GM23338 (cell line): ENCODE measurements around the gene RASSF4. TPM values are rescaled to one million over a fixed set of nuclear protein-coding genes. Genes with fewer than 3 reads are reported as not detected.

Experiments used
- ATAC-seq: fragments of 200-7000 bp; cut with Tn5 transposase; 3 replicates; pipeline ENCODE4 v1.9.1; 2020
- DNase-seq: peaks from one replicate; pipeline ENCODE4 v3.0.0-alpha.2; 2015; ENCODE audit warnings: low spot score
- H2AFZ ChIP-seq: fragments of 200-600 bp; sonication (generic); 2 replicates; pipeline ENCODE4 v1.8.0; 2016; ENCODE audit warnings: antibody characterized with exemption, mild to moderate bottlenecking, moderate library complexity
- H3F3A ChIP-seq: fragments of 200-600 bp; sonication (generic); replicated peaks from 2 replicates; pipeline ENCODE4 v1.8.0; 2017; ENCODE audit warnings: antibody characterized with exemption, mixed run types, low read depth
- H3K27ac ChIP-seq: fragments of 200-600 bp; sonication (generic); 2 replicates; pipeline ENCODE4 v1.6.1; 2016; ENCODE audit warnings: low read depth
- H3K27me3 ChIP-seq: fragments of 200-600 bp; sonication (generic); 2 replicates; pipeline ENCODE4 v1.8.0; 2016; ENCODE audit warnings: mild to moderate bottlenecking, mixed run types, moderate library complexity; ENCODE audit not compliant: insufficient read depth
- H3K36me3 ChIP-seq: fragments of 200-600 bp; sonication (generic); 2 replicates; pipeline ENCODE4 v1.8.0; 2016; ENCODE audit warnings: mild to moderate bottlenecking; ENCODE audit not compliant: insufficient read depth
- H3K4me1 ChIP-seq: fragments of 200-600 bp; sonication (generic); 2 replicates; pipeline ENCODE4 v1.8.0; 2016; ENCODE audit warnings: mild to moderate bottlenecking, moderate library complexity; ENCODE audit not compliant: insufficient read depth
- H3K4me2 ChIP-seq: fragments of 200-600 bp; sonication (generic); 2 replicates; pipeline ENCODE4 v1.7.1; 2017; ENCODE audit warnings: mixed run types
- H3K4me3 ChIP-seq: fragments of 200-600 bp; sonication (generic); 2 replicates; pipeline ENCODE4 v1.6.1; 2016; ENCODE audit warnings: mixed run types
- H3K79me2 ChIP-seq: fragments of 200-600 bp; sonication (generic); replicated peaks from 2 replicates; pipeline ENCODE4 v1.8.0; 2017; ENCODE audit warnings: mild to moderate bottlenecking; ENCODE audit not compliant: insufficient read depth
- H3K9me2 ChIP-seq: fragments of 200-600 bp; sonication (generic); 2 replicates; pipeline ENCODE4 v1.8.0; 2017; ENCODE audit not compliant: insufficient read depth
- H4K20me1 ChIP-seq: fragments of 200-600 bp; sonication (generic); replicated peaks from 2 replicates; pipeline ENCODE4 v1.8.0; 2017; ENCODE audit warnings: mild to moderate bottlenecking; ENCODE audit not compliant: insufficient read depth
- H3K27ac Mint-ChIP-seq: 2 replicates; pipeline ENCODE4 v1.8.0; 2020; ENCODE audit warnings: inconsistent platforms, mild to moderate bottlenecking, moderate library complexity, mixed read lengths
- H3K27me3 Mint-ChIP-seq: 3 replicates; pipeline ENCODE4 v1.8.0; 2022; ENCODE audit warnings: low read depth, mild to moderate bottlenecking, moderate library complexity, mixed read lengths, inconsistent platforms; ENCODE audit not compliant: insufficient read depth, poor library complexity
- H3K36me3 Mint-ChIP-seq: 3 replicates; pipeline ENCODE4 v1.8.0; 2021; ENCODE audit warnings: low read depth, mild to moderate bottlenecking, inconsistent platforms, moderate library complexity, mixed read lengths
- H3K4me1 Mint-ChIP-seq: 3 replicates; pipeline ENCODE4 v1.8.0; 2020; ENCODE audit warnings: mild to moderate bottlenecking, inconsistent platforms, mixed read lengths
- H3K4me3 Mint-ChIP-seq: 3 replicates; pipeline ENCODE4 v1.8.0; 2021; ENCODE audit warnings: moderate library complexity, mild to moderate bottlenecking, inconsistent platforms, mixed read lengths
- H3K9me3 Mint-ChIP-seq: 3 replicates; pipeline ENCODE4 v1.8.0; 2020; ENCODE audit warnings: moderate library complexity, mild to moderate bottlenecking, inconsistent platforms, mixed read lengths
- CREB1 ChIP-seq: fragments of 250-450 bp; sonication (Bioruptor Pico); IDR thresholded peaks from 2 replicates; pipeline ENCODE4 v1.5.0; 2020; ENCODE audit warnings: low read depth, mild to moderate bottlenecking, moderate library complexity
- CTCF ChIP-seq, 2 experiments: fragments of 200-600 bp in 1 of 2; sonication (generic) in 1 of 2; conservative IDR thresholded peaks; 2 replicates each; pipeline versions ENCODE4 v1.5.1 to v1.6.1; 2016 to 2017; ENCODE audit warnings: antibody characterized with exemption in 2 of 2, low read depth in 2 of 2, mild to moderate bottlenecking in 2 of 2, moderate library complexity in 1 of 2
- ETS1 ChIP-seq: IDR thresholded peaks from 2 replicates; pipeline ENCODE4 v1.6.1; 2016; ENCODE audit warnings: antibody characterized with exemption
- EZH2 ChIP-seq: fragments of 200-600 bp; sonication (generic); IDR thresholded peaks from one replicate; pipeline ENCODE4 v1.8.0; 2017; ENCODE audit warnings: antibody characterized with exemption, mild to moderate bottlenecking, low read depth; ENCODE audit not compliant: unreplicated experiment
- EZH2phosphoT487 ChIP-seq: fragments of 200-600 bp; sonication (generic); IDR thresholded peaks from one replicate; pipeline ENCODE4 v1.8.1; 2018; ENCODE audit warnings: antibody characterized with exemption; ENCODE audit not compliant: unreplicated experiment
- JUNB ChIP-seq: IDR thresholded peaks from one replicate; pipeline ENCODE4 v1.6.1; 2016; ENCODE audit warnings: antibody characterized with exemption; ENCODE audit not compliant: unreplicated experiment
- NANOG ChIP-seq: IDR thresholded peaks from 2 replicates; pipeline ENCODE4 v1.6.1; 2016; ENCODE audit warnings: antibody characterized with exemption, borderline replicate concordance
- POLR2AphosphoS5 ChIP-seq: IDR thresholded peaks from 2 replicates; pipeline ENCODE4 v1.6.1; 2016; ENCODE audit warnings: antibody characterized with exemption, low read depth
- REST ChIP-seq: IDR thresholded peaks from one replicate; pipeline ENCODE4 v1.6.1; 2018; ENCODE audit warnings: antibody characterized with exemption; ENCODE audit not compliant: unreplicated experiment
- STAT1 ChIP-seq: IDR thresholded peaks from one replicate; pipeline ENCODE4 v1.6.1; 2016; ENCODE audit warnings: antibody characterized with exemption; ENCODE audit not compliant: unreplicated experiment
- ZNF114 ChIP-seq: fragments of 250-450 bp; sonication (Bioruptor Pico); IDR thresholded peaks from 2 replicates; pipeline ENCODE4 v1.5.0; 2020; ENCODE audit warnings: mild to moderate bottlenecking, moderate library complexity
- ZNF331 ChIP-seq: fragments of 250-450 bp; sonication (Bioruptor Pico); IDR thresholded peaks from 2 replicates; pipeline ENCODE4 v1.5.0; 2020; ENCODE audit warnings: low read depth, mild to moderate bottlenecking, moderate library complexity
- polyA plus RNA-seq: library from polyadenylated mRNA; unstranded; fragments of >200 nt; fragmentation: Nextera tagmentation; extraction: Ambion mirVana; gene quantifications from 2 replicates; pipeline ENCODE4 v1.2.1, GENCODE V29; 2016
- total RNA-seq: library from RNA; depleted of rRNA; stranded (reverse); fragments of >200 nt; shearing (Covaris generic); gene quantifications from 2 replicates; pipeline ENCODE4 v1.2.3, GENCODE V29; 2014

RASSF4 gene
- total and polyA plus RNA-seq, 2 experiments from 2014 or later: 12.4 to 13.6 TPM

GRCh38 chr10:44968091-44968490, 8.5 kb downstream of the RASSF4 start:
- no peak for DNase-seq
- Histone ChIP-seq H3K4me3 (no peak overlapping the region), H3K4me1 (peaks cover 34% of the 10 kb centered on the region), H3K36me3 (no peaks in the 10 kb centered on the region), H3K79me2 (no peaks in the 10 kb centered on the region; the same call in 1 of the 2 replicates), H3F3A (peaks cover 6% of the 10 kb centered on the region; the same call in 1 of the 2 replicates), H3K9me2 (peaks cover 9% of the 10 kb centered on the region; the same call in 1 of the 2 replicates), H3K4me2 (no peak overlapping the region), H3K27ac (no peak overlapping the region), H4K20me1 (no peaks in the 10 kb centered on the region), H2AFZ (no peak overlapping the region), H3K27me3 (no peaks in the 10 kb centered on the region)
- H3K4me3 Mint-ChIP-seq: no peak overlapping the region
- ATAC-seq: no peak
- peaks cover 22% of the 10 kb centered on the region for H3K36me3 Mint-ChIP-seq
- H3K27ac Mint-ChIP-seq: no peak overlapping the region
- TF ChIP-seq JUNB (no peak), EZH2phosphoT487 (no peak), REST (no peak), NANOG (no peak), STAT1 (no peak), ZNF114 (no peak), POLR2AphosphoS5 (no peak), EZH2 (no peak), ZNF331 (CRISPR knock-in tag) (no peak)
- H3K4me1 Mint-ChIP-seq: peaks cover 50% of the 10 kb centered on the region
- H3K9me3 Mint-ChIP-seq: no peaks in the 10 kb centered on the region; the same call in 2 of the 3 replicates
- peaks cover 17% of the 10 kb centered on the region for H3K27me3 Mint-ChIP-seq

- Histone ChIP-seq H3F3A (peaks cover 6% of the 10 kb centered on the region; the same call in 1 of the 2 replicates), H3K36me3 (no peaks in the 10 kb centered on the region), H3K4me3 (no peak overlapping the region), H3K4me2 (no peak overlapping the region), H3K9me2 (peaks cover 9% of the 10 kb centered on the region; the same call in 1 of the 2 replicates), H3K27me3 (no peaks in the 10 kb centered on the region), H3K27ac (no peak overlapping the region), H2AFZ (no peak overlapping the region), H4K20me1 (no peaks in the 10 kb centered on the region), H3K4me1 (peaks cover 34% of the 10 kb centered on the region), H3K79me2 (no peaks in the 10 kb centered on the region; the same call in 1 of the 2 replicates)
- H3K4me1 Mint-ChIP-seq: peaks cover 50% of the 10 kb centered on the region
- ATAC-seq (no peak), DNase-seq (no peak)
- no peak overlapping the region for H3K27ac Mint-ChIP-seq
- no peak overlapping the region for H3K4me3 Mint-ChIP-seq
- H3K27me3 Mint-ChIP-seq: peaks cover 17% of the 10 kb centered on the region
- peaks cover 22% of the 10 kb centered on the region for H3K36me3 Mint-ChIP-seq
- H3K9me3 Mint-ChIP-seq: no peaks in the 10 kb centered on the region; the same call in 2 of the 3 replicates
- TF ChIP-seq ETS1 (no peak), POLR2AphosphoS5 (no peak), EZH2 (no peak), REST (no peak), ZNF114 (no peak), NANOG (no peak), CTCF (conservative IDR thresholded peaks at IDR 0.05; ENCODE audit: low read depth in 2 of 2) (no peak), JUNB (no peak), STAT1 (no peak), CREB1 (CRISPR knock-in tag) (no peak), EZH2phosphoT487 (no peak)
These were observed 9.1 kb downstream of the RASSF4 start for GRCh38 chr10:44968500-44969400.
